Epithelial cell of prostate (primary cell): ENCODE results near the gene TAF6.
A peak's percentile ranks its signal among the peaks of the same experiment; 100 is the strongest.

ENCODE experiments used
- DNase-seq: peaks from one replicate; pipeline ENCODE4 v3.0.0-alpha.2; 2011; ENCODE audit warnings: low read depth, low spot score
- H3K27ac ChIP-seq: fragments of 450-650 bp; 2 replicates; pipeline ENCODE4 v1.5.1; 2017; ENCODE audit warnings: mild to moderate bottlenecking

TAF6 gene

GRCh38 chr7:100124301-100125230 is 5.4 kb upstream of the TAF6 start:
- H3K27ac ChIP-seq = no peak overlapping the region
- DNase-seq = no peak

GRCh38 chr7:100122568-100122967 is 3.4 kb upstream of the TAF6 start:
- H3K27ac ChIP-seq = no peak overlapping the region
- DNase-seq = no peak

- no peak overlapping the region for H3K27ac ChIP-seq
- no peak for DNase-seq
These were observed 2.9 kb upstream of the TAF6 start for GRCh38 chr7:100122067-100122466.

- no peak for DNase-seq
- H3K27ac ChIP-seq = no peak overlapping the region
These were observed 1.5 kb upstream of the TAF6 start for GRCh38 chr7:100120733-100121036.

GRCh38 chr7:100119970-100120732 is 993 bp upstream of the TAF6 start:
- no peak for DNase-seq
- H3K27ac ChIP-seq = peak overlapping the region; percentile 67

- peak overlapping the region; percentile 67 for H3K27ac ChIP-seq
- DNase-seq = no peak
These were observed 628 bp downstream of the TAF6 start for GRCh38 chr7:100118388-100119071.

GRCh38 chr7:100115026-100115425 is 4.1 kb downstream of the TAF6 start:
- no peak overlapping the region for H3K27ac ChIP-seq
- DNase-seq = no peak

- DNase-seq = no peak
- no peak overlapping the region for H3K27ac ChIP-seq
These were observed 7.2 kb downstream of the TAF6 start for GRCh38 chr7:100111914-100112313.

GRCh38 chr7:100111156-100111555 is 8.0 kb downstream of the TAF6 start:
- H3K27ac ChIP-seq = no peak overlapping the region
- no peak for DNase-seq

GRCh38 chr7:100109521-100110163 is 9.5 kb downstream of the TAF6 start:
- no peak overlapping the region for H3K27ac ChIP-seq
- DNase-seq = no peak

- no peak for DNase-seq
- H3K27ac ChIP-seq = no peak overlapping the region
These were observed 11.3 kb downstream of the TAF6 start for GRCh38 chr7:100107890-100108289.

GRCh38 chr7:100107125-100107737 is 11.9 kb downstream of the TAF6 start:
- no peak overlapping the region for H3K27ac ChIP-seq
- DNase-seq = no peak

- no peak for DNase-seq
- H3K27ac ChIP-seq = no peak overlapping the region
These were observed 12.5 kb downstream of the TAF6 start for GRCh38 chr7:100106633-100107032.

GRCh38 chr7:100105534-100105933 is 13.6 kb downstream of the TAF6 start:
- DNase-seq = no peak
- no peak overlapping the region for H3K27ac ChIP-seq

- no peak overlapping the region for H3K27ac ChIP-seq
- DNase-seq = no peak
These were observed 16.0 kb downstream of the TAF6 start for GRCh38 chr7:100102950-100103840.

GRCh38 chr7:100101016-100101862 is 17.9 kb downstream of the TAF6 start, which contains the start of the genes AP4M1 and MCM7:
AP4M1 (plus strand) TSS chr7:100101643; CDS start chr7:100101715, 72 bp downstream.
MCM7 (minus strand) TSS chr7:100101397; CDS start chr7:100101294, 103 bp downstream.
- H3K27ac ChIP-seq = peak within 1 kb of the TSS; percentile 89
- DNase-seq = peak; percentile 96

- peak; percentile 95 for DNase-seq
- peak overlapping the region; percentile 89 for H3K27ac ChIP-seq
These were observed 18.6 kb downstream of the TAF6 start for GRCh38 chr7:100100420-100101015.

GRCh38 chr7:100099452-100099851 is 19.7 kb downstream of the TAF6 start:
- DNase-seq = no peak
- peak overlapping the region; percentile 89 for H3K27ac ChIP-seq
